GM12864 (cell line): Measurements from ENCODE around the gene LRSAM1.

ENCODE experiments used
- DNase-seq: peaks from one replicate; pipeline ENCODE4 v3.0.0-alpha.2; 2011; ENCODE audit warnings: low read depth
- H3K4me3 ChIP-seq: 2 replicates; pipeline ENCODE4 v1.5.1; 2011; ENCODE audit warnings: mild to moderate bottlenecking, low read depth, low read length, control low read depth
- CTCF ChIP-seq: IDR thresholded peaks from 2 replicates; pipeline ENCODE4 v1.5.1; 2011; ENCODE audit warnings: low read depth, mild to moderate bottlenecking, moderate library complexity, low read length, control low read depth, inconsistent platforms; ENCODE audit errors: missing control alignments

LRSAM1 gene

GRCh38 chr9:127543973-127544533 lies 92.7 kb downstream of the LRSAM1 start:
- TF ChIP-seq CTCF: no peak
- no peak overlapping the region for H3K4me3 ChIP-seq
- no peak for DNase-seq

- no peak overlapping the region for H3K4me3 ChIP-seq
- no peak for DNase-seq
- TF ChIP-seq CTCF: no peak
These were observed 94.2 kb downstream of the LRSAM1 start for GRCh38 chr9:127545196-127546124.

GRCh38 chr9:127546125-127546832 lies 95.0 kb downstream of the LRSAM1 start:
- no peak overlapping the region for H3K4me3 ChIP-seq
- DNase-seq: no peak
- TF ChIP-seq CTCF: no peak

- DNase-seq: no peak
- TF ChIP-seq CTCF: no peak
These were observed 97.1 kb downstream of the LRSAM1 start for GRCh38 chr9:127548352-127548881.

GRCh38 chr9:127549218-127549617 lies 97.9 kb downstream of the LRSAM1 start:
- TF ChIP-seq CTCF: no peak
- no peak overlapping the region for H3K4me3 ChIP-seq
- no peak for DNase-seq

More at GRCh38 chr9:127548352-127548881, 97.1 kb downstream of the LRSAM1 start:
- H3K4me3 ChIP-seq: no peak overlapping the region

GRCh38 chr9:127549751-127550150 lies 98.4 kb downstream of the LRSAM1 start:
- H3K4me3 ChIP-seq: no peak overlapping the region
- DNase-seq: no peak
- no peak for TF ChIP-seq CTCF
